HG02588 (cell line): ENCODE results near the gene NFKB2.
A peak's percentile ranks its signal among the peaks of the same experiment; 100 is the strongest.

Experiments used
- ATAC-seq: cut with Tn5 transposase; IDR thresholded peaks from one replicate; pipeline ENCODE4 v1.9.1; 2021; ENCODE audit warnings: mild to moderate bottlenecking, moderate library complexity; ENCODE audit not compliant: unreplicated experiment

Gene NFKB2

DNA sequence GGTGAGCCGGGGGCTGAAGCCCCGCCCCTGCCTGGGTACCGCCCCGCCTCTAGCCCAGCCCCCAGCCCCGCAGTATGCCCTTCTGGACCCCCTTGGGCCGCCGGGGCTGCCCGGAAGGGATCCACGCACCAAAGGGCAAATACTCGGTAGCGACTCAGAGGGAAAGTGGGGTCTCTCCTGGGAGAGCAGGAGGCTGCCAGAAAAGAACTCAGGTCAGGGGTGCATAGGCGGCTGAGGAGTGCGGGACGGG lies 25.9 kb downstream of the NFKB2 start:
- peak; percentile 1 for ATAC-seq

DNA sequence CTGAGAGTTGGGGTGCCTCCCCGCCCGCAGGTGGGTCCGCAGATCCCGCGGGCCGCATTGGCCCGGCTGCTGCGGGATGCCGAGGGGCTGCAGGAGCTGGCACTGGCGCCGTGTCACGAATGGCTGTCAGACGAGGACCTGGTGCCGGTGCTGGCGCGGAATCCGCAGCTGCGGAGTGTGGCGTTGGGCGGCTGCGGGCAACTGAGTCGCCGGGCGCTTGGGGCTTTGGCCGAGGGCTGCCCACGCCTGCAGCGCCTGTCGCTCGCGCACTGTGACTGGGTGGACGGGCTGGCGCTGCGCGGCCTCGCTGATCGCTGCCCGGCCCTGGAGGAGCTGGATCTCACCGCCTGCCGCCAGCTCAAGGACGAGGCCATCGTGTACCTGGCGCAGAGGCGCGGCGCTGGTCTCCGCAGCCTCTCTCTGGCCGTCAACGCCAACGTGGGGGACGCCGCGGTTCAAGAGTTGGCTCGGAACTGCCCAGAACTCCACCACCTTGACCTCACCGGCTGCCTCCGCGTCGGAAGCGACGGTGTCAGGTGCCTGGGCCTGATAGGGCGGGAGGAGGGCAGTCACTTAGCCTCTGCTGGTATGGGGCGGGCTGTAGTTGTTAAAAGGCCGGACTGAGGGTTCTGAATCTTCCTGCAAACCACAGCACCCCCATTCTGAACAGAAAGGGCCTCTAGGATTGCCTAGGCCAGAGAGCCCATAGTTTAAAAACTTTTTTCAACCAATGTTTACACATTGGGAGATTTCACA lies 26.4 kb downstream of the NFKB2 start:
- ATAC-seq, result no peak

DNA sequence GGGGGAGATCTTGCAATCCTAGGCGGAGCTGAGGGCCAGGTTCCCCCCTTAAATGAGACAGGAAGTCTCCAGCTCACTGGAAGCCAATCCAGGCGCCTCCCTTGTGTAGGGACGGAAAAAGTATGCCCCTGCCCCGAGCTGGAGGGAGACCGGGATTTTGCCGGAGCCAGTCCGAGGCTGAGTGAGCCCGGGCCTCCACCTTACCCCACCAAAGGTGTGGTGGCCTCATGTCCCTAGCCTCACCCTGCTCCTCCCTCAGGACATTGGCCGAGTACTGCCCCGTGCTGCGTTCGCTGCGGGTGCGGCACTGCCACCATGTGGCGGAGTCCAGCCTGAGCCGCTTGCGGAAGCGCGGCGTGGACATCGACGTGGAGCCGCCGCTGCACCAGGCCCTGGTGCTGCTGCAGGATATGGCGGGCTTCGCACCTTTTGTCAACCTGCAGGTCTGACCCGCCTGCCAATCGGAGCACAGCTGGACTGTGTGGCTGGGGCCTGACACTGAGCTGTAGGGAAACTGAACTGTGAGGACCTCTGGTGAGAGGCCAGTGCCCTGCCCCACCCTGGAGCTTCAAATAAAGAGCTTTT lies 27.1 kb downstream of the NFKB2 start:
- ATAC-seq, result no peak

GRCh38 chr10:102423372-102423968 lies 28.0 kb downstream of the NFKB2 start:
- ATAC-seq, result no peak

DNA sequence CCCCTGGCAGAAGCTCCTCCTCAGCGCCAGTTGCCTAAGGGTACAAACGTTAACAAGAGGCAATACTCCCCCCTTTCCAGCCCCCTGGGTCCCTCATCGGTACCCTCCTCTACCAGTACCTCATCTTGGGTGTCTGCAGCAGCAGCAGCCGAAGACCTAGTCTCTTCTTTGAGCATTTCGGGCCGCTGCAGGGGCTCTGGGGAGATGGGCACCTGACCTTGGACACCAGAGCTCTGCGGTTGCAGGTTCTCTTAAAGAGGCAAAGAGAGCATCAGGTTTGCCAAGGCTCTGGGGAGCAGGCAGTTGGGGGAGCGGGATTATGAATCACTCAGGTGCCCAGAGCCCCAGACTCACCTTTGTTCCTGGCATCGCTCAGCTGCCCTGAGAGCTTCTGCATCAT lies 28.6 kb downstream of the NFKB2 start:
- ATAC-seq, result no peak

DNA sequence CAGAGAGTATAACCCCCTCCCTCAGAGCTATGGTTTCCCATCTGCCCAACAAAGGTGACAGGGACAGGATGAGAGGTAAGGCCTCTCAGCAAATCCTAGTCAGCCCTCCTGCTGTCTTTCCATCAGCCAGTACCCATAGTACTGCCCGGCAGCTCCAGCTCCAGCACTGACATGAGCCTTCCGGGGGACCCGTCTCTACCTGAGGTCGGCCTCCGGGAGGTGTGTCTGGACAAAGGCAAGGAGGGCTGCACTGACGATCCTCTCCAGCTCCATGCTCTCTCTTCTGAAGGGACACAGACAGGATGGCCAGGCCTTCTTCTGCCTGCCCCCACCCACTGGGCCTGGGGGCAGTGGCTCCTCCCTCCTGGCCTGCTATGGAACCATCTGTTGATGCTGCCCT lies 29.4 kb downstream of the NFKB2 start:
- ATAC-seq, result no peak

- ATAC-seq, result no peak
These were observed 29.9 kb downstream of the NFKB2 start for GRCh38 chr10:102425444-102425843.

DNA sequence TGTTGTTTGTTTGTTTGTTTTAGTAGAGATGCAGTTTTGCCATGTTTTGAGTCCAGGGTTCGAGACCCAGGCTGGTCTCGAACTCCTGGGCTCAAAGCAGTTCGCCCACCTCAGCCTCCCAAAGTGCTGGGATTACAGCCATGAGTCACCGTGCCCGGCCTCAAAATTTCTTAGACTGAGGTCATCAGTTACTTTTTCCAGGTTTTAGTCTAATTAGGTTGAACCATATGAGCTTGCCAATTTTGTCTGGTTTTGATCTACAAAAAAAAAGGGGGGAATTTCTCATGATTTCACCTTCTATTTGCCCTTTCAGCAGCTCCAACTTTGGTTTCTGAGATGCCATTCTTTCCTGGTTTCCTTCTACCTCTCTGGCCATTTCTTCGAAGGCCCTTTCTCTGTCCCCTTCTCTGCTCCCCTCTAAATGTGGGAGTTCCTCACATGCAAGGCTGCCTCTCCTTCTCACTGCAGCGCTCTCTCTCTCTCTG lies 31.3 kb downstream of the NFKB2 start:
- no peak for ATAC-seq

DNA sequence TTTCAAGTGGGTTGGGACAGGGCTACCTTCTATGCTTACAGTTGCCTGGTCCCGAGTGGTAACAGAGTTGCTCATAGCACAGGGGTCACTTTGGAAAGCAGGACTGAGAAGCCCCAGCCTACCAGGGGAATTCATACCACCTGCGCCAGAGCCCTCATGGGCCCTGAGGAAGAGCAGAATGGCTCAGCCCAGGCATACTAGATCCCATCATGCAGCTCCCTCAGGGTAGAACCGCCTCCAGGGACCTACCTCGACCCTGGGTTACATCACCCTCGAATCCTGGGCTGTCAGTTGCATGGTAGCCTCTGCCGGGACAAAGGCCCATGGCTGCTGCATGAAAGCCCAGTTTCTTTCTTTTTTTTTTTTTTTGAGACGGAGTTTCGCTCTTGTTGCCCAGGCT lies 34.0 kb downstream of the NFKB2 start:
- no peak for ATAC-seq

GRCh38 chr10:102431452-102432124 lies 36.1 kb downstream of the NFKB2 start:
- no peak for ATAC-seq

DNA sequence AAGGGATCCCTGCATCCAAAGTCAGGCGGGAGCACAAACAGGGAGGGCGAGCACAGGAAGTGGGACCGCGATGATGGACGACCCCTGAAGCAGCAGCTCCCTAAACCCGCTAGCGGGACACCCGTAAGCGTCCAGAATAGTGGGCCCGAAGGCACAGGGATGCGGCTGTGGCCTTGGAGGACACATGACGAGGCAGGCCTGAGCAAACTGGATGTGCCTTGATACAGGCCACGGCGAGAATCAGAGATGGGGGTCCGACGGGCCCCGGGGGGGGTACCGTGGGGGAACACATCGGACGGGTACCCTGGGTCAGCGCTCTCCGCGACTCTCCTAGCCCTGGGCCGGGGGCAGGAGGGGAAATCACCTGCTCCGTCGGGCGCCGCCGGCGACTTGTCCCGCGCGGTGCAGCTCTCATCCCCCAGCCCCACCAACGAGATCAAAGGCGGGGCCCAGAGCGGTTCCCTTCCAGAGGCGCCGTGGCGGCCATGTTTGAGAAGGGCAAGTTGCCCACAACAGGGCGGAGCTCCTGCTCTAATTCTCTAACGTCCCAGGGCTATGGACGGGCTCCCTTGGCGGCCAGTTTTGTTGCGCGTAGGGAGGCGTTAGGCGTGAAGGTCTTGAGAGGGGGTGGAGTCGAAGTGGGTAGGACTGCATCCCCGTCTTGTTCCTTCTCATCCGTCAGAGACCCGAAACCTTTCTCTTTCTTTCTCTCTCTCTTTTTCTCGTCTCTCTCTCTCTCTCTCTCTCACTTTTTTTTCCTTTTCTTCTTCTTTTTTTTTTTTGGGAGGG lies 36.9 kb downstream of the NFKB2 start, which contains the start of gene CUEDC2:
CUEDC2 (minus strand) TSS at position 413 of the 789 bp plus-strand sequence. CDS start 7,386 bp downstream, outside the sequence.
- ATAC-seq, result peak; percentile 85

DNA sequence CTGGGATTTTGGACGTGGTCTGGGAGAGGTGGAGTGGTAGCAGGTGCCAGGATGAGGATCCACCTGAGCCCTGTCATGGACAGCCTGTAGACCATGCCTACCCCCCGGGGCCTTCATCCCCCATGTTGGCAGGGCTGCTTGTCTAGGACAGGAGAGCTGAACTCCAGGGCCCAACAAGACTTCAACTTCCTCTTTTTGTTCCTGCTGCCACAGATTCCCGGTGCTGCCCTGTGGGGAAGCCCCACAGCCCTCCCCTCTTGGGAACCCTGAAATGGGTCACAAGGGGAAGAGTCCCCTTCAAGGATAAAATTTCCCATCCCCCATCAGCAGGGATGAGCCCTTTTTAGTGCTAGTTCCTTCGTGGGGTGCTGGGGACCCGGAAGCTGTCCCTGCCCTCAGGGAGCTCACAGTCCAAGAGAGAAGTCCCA lies 38.1 kb downstream of the NFKB2 start:
- no peak for ATAC-seq

GRCh38 chr10:102434394-102435132 lies 39.1 kb downstream of the NFKB2 start:
- no peak for ATAC-seq

DNA sequence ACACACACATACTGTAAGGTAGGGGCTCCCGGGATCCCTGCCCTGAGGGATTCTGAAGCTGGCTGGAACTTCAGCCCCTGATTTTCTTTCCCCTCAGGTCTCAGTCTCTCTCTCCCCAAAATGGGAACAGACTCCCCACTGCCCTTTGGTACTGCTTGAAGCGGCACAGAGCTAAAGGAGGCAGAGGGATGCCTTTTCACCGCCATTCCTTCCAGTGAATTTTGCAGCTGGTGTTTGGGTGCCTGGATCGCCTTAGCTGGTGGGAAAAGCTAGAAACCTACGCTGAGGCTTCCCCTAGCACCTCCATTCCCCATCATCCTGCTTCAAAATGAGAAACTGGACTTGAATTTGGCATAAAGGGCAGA lies 39.6 kb downstream of the NFKB2 start:
- ATAC-seq, result no peak

DNA sequence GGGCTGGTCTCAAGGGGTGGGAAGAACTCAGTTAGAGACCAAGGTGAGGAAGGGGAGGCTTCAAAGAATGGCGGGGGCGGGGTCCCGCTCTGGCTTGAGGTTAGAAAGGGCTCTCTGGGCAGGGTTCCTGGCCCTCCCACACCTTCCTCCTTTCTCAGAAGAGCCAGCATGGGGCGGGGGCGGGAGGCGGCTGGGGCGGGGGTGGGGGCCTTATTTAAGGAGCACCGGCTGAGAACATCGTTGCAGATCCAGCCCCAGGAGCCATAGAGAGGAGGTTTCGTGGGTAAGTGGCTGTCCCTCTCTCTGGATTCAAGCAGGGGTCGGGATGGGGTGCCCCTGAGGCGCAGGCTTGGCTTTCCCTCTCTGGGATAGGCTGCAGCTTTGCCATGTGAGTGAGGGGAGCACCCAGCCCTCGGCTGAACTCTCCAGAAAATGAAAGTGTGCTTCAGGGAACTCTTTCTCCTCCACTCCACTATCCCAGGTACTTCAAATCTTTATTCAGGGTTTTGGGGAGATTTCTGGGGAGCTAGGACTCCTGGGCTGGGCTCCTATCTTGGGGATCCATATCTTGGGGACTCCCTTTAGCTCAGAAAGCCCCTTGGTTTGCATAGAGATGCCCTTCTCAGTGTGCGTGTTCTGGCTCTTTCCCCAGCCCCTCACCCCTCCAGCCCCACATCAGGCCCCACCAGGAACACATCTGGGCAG lies 40.2 kb downstream of the NFKB2 start:
- ATAC-seq, result no peak

DNA sequence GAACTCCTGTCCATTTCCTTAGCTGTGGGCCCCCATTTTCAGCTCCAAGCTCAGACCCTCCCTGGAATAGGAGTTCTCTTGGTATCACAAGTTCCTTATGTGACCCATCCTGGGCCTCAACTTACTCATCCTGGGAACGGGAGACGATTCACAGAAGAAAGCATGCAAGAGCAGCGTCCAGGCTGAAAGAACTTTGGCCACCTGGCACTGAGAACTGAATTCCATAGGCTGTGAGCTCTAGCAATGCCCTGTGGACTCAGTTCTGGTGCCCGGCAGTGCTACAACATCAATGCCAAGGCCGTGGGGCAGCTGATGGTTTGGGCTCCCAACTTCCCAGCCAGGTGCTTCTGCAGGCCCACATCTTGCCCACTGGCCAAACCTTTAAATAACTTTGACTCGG lies 40.8 kb downstream of the NFKB2 start:
- no peak for ATAC-seq

- ATAC-seq, result no peak
These were observed 42.0 kb downstream of the NFKB2 start for GRCh38 chr10:102437515-102437914.

DNA sequence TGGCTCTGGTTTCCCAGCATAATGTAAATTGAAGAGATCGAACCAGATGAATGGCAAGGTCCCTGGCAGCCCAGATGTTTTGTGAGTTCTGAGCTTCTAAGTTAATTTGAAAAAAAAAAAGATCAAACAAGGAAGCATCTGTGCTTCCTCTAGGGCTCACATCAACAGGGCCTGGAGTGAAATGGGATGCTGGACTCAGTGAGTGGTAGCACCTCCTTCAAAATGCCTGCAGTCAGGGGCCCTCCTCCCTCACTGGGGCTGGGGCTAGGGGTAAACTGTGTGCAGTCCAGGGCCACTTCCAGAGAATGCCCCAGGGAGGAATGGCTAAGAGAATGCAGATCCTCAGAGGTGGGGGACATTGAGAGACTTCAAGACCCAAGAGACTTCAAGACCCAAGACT lies 42.9 kb downstream of the NFKB2 start:
- ATAC-seq, result no peak

DNA sequence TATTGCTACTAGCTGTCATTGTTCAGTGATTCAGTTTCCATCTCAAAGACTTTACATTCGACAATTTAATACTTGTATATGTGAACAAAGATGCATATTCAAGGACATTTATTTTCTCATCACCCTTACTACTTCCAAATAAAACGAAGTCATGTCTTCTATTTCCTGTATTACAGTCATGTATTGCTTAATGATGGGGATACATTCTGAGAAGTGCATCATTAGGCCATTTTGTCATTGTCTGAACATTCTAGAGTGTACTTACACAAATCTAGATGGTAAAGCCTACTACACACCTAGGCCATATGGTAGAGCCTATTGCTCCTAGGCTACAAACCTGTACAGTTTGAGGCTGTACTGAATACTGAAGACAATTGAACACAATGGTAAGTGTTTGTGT lies 49.3 kb downstream of the NFKB2 start:
- ATAC-seq, result no peak
